BJ (cell line): Measurements from ENCODE around the gene TEX29. TPM values are rescaled to one million over a fixed set of nuclear protein-coding genes. Genes with fewer than 3 reads are reported as not detected.

Source experiments
- CTCF ChIA-PET: fragments of 350-600 bp; formaldehyde crosslinking; extraction: SDS; loops from one replicate; lab custom pipeline; 2021; ENCODE audit warnings: antibody characterized with exemption, inconsistent platforms; lab: Yijun Ruan, JAX
- POLR2A ChIA-PET: fragments of 300-600 bp; sonication (Branson Sonifier 250); formaldehyde crosslinking; extraction: SDS; loops from one replicate; lab custom pipeline; 2021; ENCODE audit warnings: antibody characterized with exemption; lab: Charles Lee
- DNase-seq: peaks from one replicate; pipeline ENCODE4 v3.0.0-alpha.2; 2011; ENCODE audit warnings: low read depth
- H3K27me3 ChIP-seq: 2 replicates; pipeline ENCODE4 v1.6.0; 2011; ENCODE audit warnings: low read length; ENCODE audit not compliant: control insufficient read depth, insufficient read depth
- H3K36me3 ChIP-seq: 2 replicates; pipeline ENCODE4 v1.5.1; 2011; ENCODE audit warnings: low read length; ENCODE audit not compliant: control insufficient read depth, insufficient read depth
- H3K4me3 ChIP-seq: 2 replicates; pipeline ENCODE4 v1.5.1; 2011; ENCODE audit warnings: low read depth, mild to moderate bottlenecking, control low read depth, low read length
- polyA plus RNA-seq: library from polyadenylated mRNA; depleted of rRNA; stranded (reverse); fragments of >200 nt; gene quantifications from 2 replicates; pipeline ENCODE4 v1.2.3, GENCODE V29; 2011
- TF ChIP-seq, protein P1 (sequence below): IDR thresholded peaks from 2 replicates; pipeline ENCODE4 v1.5.1; 2011; ENCODE audit warnings: low read depth, mild to moderate bottlenecking, control low read depth, inconsistent platforms, low read length, moderate library complexity; ENCODE audit not compliant: insufficient read depth

Gene TEX29
- polyA plus RNA-seq, 1 experiment: 0.17 TPM

DNA sequence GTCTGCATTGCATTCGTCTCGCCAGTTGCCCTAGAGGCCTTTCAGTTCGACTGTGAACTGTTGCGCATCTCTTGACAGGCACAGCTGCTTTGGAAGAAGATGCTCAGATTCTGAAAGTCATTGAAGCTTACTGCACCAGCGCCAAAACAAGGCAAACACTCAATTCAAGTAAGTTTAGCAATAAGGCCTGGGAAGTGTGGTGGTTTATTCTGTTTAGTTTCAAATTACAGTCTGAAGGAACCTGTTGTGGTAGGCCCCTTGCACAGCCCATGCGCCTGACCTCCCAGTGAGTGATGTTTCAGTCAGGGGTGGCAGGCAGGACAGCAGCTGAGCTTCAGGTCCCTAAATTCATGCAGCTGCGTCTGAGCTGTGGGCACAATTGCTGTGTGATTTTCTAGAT, 32.2 kb upstream of the TEX29 start:
- H3K4me3 ChIP-seq: no peak overlapping the region
- H3K27me3 ChIP-seq: no peaks in the 10 kb centered on the region
- TF ChIP-seq, protein P1, sequence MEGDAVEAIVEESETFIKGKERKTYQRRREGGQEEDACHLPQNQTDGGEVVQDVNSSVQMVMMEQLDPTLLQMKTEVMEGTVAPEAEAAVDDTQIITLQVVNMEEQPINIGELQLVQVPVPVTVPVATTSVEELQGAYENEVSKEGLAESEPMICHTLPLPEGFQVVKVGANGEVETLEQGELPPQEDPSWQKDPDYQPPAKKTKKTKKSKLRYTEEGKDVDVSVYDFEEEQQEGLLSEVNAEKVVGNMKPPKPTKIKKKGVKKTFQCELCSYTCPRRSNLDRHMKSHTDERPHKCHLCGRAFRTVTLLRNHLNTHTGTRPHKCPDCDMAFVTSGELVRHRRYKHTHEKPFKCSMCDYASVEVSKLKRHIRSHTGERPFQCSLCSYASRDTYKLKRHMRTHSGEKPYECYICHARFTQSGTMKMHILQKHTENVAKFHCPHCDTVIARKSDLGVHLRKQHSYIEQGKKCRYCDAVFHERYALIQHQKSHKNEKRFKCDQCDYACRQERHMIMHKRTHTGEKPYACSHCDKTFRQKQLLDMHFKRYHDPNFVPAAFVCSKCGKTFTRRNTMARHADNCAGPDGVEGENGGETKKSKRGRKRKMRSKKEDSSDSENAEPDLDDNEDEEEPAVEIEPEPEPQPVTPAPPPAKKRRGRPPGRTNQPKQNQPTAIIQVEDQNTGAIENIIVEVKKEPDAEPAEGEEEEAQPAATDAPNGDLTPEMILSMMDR: no peak
- no peak for DNase-seq
- H3K36me3 ChIP-seq: peaks cover 38% of the 10 kb centered on the region
- ChIA-PET POLR2A (no interaction called here), CTCF (no interaction called here)

DNA sequence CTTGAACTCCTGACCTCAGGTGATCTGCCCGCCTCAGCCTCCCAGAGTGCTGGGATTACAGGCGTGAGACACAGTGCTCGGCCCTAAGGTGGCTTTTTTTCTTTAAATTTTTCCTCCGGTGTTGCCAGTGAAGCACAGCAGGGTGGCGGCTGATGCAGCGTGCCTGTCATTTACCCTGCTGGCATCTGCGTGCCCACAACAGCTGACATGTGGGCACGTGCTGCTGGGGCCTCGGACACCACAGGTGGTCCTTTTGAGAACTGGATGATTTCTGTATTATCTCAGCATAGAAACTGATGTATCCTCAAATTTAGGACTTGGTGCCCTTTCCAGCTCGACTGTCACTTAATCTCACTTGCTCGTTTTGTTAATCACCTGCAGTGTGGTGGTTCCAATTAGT, 31.2 kb upstream of the TEX29 start:
- CTCF ChIA-PET: no interaction called here
- no peaks in the 10 kb centered on the region for H3K27me3 ChIP-seq
- TF ChIP-seq, protein P1: no peak
- peaks cover 35% of the 10 kb centered on the region for H3K36me3 ChIP-seq
- POLR2A ChIA-PET: no interaction called here
- no peak for DNase-seq
- H3K4me3 ChIP-seq: no peak overlapping the region

DNA sequence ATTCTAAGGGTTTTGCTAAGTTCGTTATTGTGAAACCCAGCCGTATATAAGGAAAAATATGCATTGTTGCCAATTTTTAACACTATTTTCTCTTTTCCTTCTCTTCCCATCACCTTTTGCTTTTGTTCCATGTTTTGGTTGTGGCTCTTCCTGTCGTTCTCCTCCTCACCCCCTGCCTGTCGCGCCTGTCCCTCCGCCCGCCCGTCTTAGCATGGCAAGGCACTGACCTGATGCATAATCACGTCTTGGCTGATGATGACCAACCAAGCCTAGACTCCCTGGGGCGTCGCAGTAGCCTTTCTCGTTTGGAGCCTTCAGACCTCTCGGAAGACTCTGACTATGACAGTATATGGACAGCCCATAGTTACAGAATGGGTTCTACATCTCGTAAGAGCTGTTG, 28.5 kb upstream of the TEX29 start:
- H3K4me3 ChIP-seq: no peak overlapping the region
- H3K27me3 ChIP-seq: no peaks in the 10 kb centered on the region
- peaks cover 20% of the 10 kb centered on the region for H3K36me3 ChIP-seq
- POLR2A ChIA-PET: no interaction called here
- CTCF ChIA-PET: interaction anchor here (0.5 kb wide), 1 partner anchor 11 kb away, joined by 3 read pairs; no protein-coding TSS in a partner anchor
- no peak for DNase-seq
- TF ChIP-seq, protein P1: no peak

DNA sequence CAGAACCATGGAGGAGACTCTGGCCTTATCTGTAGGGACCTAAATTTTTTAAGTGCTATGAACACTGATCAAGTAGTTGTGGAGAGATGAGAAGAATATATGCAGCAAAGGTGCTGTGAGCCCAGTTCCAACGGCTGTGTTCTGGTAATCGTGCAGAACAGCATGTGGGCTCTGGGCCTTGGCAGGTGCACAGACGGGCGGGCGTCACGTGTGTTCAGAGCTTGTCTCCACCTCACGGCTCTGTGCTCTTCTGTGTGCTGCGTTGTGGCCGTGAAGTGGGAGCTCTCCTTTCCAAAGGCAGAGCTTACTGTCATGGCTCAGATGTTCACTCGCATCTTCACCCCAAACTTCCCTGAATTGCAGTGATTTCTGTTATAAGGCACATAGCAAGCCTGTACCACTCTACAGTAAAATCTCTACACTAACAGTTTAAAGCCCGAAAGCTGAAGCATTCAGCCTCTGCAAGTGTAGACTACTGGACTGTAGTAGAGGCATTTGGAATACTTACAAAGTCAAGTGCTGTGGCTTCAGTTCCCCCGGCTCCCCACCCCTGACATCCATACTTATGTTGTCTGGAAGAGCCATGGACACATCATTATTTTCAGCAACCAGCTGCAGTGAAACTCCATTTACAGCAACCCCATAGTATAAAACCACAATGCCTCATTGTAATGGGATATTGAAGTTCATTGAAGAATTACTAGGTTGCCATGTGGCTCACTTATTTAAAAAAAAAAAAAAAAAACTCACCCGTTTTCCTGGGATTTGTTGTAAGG, 27.5 kb upstream of the TEX29 start:
- no peaks in the 10 kb centered on the region for H3K27me3 ChIP-seq
- CTCF ChIA-PET: interaction anchor here (0.9 to 1.8 kb wide), 3 partner anchors 11 to 45 kb away, joined by 3 to 9 read pairs (median 3); no protein-coding TSS in a partner anchor

DNA sequence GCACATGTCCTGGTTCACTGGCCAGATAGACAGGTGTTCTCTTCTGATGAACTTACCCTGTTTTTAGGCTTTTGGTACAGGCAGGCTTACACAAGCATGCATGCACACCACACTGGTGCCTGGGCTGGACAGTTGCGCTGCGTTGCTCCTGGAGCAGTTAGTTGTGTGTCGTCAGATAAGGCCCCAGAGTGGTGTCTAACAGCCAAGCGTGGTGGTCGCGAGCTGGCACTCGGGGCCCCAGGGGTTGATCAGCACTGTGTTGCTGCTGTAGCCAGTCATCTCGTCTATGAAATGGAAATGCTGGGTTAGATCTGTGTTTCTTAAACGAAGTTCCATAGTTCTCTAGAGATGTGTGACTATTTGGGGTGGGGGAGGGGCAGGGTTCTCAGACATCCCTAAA, 24.6 kb upstream of the TEX29 start:
- Histone ChIP-seq H3K27me3 (no peaks in the 10 kb centered on the region), H3K4me3 (no peak overlapping the region), H3K36me3 (peaks cover 8% of the 10 kb centered on the region)
- POLR2A ChIA-PET: no interaction called here
- CTCF ChIA-PET: interaction anchor here (3.1 kb wide), 1 partner anchor 10 kb away, joined by 11 read pairs; no protein-coding TSS in a partner anchor
- TF ChIP-seq, protein P1: no peak
- DNase-seq: no peak

More for the DNA sequence above, 27.5 kb upstream of the TEX29 start:
- DNase-seq: no peak
- Histone ChIP-seq H3K4me3 (no peak overlapping the region), H3K36me3 (peaks cover 13% of the 10 kb centered on the region)
- POLR2A ChIA-PET: no interaction called here
- TF ChIP-seq, protein P1: no peak
